HT-29 (cell line): ENCODE results near the gene TMEM151B. TPM values are rescaled to one million over a fixed set of nuclear protein-coding genes. Genes with fewer than 3 reads are reported as not detected.

Source experiments
- total RNA-seq: library from RNA; depleted of rRNA; stranded (reverse); fragments of >200 nt; shearing (Covaris generic); gene quantifications from 2 replicates; pipeline ENCODE4 v1.2.3, GENCODE V29; 2014; rRNA removed

TMEM151B gene
- total RNA-seq, 1 experiment from 2014 or later, result not detected

Other genes with a start within 250 kb of the TMEM151B start
- gene MRPL14, start 143.0 kb upstream of the TMEM151B start, total RNA-seq, result 158 and 160 TPM in 2 replicates
- gene TMEM63B, start 142.9 kb upstream of the TMEM151B start, total RNA-seq, result 23.3 and 23.9 TPM in 2 replicates
- 0.23 TPM in 1 of 2 replicates, not detected in the other for gene CAPN11, start 111.6 kb upstream of the TMEM151B start, total RNA-seq
- gene MYMX, start 53.5 kb upstream of the TMEM151B start, total RNA-seq, result not detected in 2 replicates
- gene SLC29A1, start 46.9 kb upstream of the TMEM151B start, total RNA-seq, result 30.8 and 33.4 TPM in 2 replicates
- gene HSP90AB1, start 23.3 kb upstream of the TMEM151B start, total RNA-seq, result 751 and 810 TPM in 2 replicates
- gene SLC35B2, start 12.9 kb upstream of the TMEM151B start, total RNA-seq, result 189 and 193 TPM in 2 replicates
- 11.2 and 19.3 TPM in 2 replicates for gene NFKBIE, start 4.9 kb upstream of the TMEM151B start, total RNA-seq
- gene AARS2, start 42.9 kb downstream of the TMEM151B start, total RNA-seq, result 27.7 and 30.6 TPM in 2 replicates
- gene SPATS1, start 72.2 kb downstream of the TMEM151B start, total RNA-seq, result not detected in 2 replicates
- gene CDC5L, start 117.3 kb downstream of the TMEM151B start, total RNA-seq, result 9.8 and 10.9 TPM in 2 replicates